ENCODE measurements around the gene HPS1.

Gene HPS1

GRCh38 chr10:98373260-98374040, 73.3 kb downstream of the HPS1 start:
- no peak for TF ChIP-seq NFIC (IDR thresholded peaks at IDR 0.05)
- no peak for TF ChIP-seq ZBTB7A (IDR thresholded peaks at IDR 0.05; ENCODE audit: low read depth)
- TF ChIP-seq, protein P1, sequence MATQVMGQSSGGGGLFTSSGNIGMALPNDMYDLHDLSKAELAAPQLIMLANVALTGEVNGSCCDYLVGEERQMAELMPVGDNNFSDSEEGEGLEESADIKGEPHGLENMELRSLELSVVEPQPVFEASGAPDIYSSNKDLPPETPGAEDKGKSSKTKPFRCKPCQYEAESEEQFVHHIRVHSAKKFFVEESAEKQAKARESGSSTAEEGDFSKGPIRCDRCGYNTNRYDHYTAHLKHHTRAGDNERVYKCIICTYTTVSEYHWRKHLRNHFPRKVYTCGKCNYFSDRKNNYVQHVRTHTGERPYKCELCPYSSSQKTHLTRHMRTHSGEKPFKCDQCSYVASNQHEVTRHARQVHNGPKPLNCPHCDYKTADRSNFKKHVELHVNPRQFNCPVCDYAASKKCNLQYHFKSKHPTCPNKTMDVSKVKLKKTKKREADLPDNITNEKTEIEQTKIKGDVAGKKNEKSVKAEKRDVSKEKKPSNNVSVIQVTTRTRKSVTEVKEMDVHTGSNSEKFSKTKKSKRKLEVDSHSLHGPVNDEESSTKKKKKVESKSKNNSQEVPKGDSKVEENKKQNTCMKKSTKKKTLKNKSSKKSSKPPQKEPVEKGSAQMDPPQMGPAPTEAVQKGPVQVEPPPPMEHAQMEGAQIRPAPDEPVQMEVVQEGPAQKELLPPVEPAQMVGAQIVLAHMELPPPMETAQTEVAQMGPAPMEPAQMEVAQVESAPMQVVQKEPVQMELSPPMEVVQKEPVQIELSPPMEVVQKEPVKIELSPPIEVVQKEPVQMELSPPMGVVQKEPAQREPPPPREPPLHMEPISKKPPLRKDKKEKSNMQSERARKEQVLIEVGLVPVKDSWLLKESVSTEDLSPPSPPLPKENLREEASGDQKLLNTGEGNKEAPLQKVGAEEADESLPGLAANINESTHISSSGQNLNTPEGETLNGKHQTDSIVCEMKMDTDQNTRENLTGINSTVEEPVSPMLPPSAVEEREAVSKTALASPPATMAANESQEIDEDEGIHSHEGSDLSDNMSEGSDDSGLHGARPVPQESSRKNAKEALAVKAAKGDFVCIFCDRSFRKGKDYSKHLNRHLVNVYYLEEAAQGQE (IDR thresholded peaks at IDR 0.05; ENCODE audit: low read depth) = no peak
- no peak for TF ChIP-seq MAX (IDR thresholded peaks at IDR 0.05)
- no peak for TF ChIP-seq EP300 (IDR thresholded peaks at IDR 0.05; ENCODE audit: borderline replicate concordance)
- TF ChIP-seq YY1 (IDR thresholded peaks at IDR 0.05; ENCODE audit: low read depth) = no peak
- no peak for TF ChIP-seq CEBPB (IDR thresholded peaks at IDR 0.05)
- TF ChIP-seq TEAD4 (IDR thresholded peaks at IDR 0.05) = no peak

DNA sequence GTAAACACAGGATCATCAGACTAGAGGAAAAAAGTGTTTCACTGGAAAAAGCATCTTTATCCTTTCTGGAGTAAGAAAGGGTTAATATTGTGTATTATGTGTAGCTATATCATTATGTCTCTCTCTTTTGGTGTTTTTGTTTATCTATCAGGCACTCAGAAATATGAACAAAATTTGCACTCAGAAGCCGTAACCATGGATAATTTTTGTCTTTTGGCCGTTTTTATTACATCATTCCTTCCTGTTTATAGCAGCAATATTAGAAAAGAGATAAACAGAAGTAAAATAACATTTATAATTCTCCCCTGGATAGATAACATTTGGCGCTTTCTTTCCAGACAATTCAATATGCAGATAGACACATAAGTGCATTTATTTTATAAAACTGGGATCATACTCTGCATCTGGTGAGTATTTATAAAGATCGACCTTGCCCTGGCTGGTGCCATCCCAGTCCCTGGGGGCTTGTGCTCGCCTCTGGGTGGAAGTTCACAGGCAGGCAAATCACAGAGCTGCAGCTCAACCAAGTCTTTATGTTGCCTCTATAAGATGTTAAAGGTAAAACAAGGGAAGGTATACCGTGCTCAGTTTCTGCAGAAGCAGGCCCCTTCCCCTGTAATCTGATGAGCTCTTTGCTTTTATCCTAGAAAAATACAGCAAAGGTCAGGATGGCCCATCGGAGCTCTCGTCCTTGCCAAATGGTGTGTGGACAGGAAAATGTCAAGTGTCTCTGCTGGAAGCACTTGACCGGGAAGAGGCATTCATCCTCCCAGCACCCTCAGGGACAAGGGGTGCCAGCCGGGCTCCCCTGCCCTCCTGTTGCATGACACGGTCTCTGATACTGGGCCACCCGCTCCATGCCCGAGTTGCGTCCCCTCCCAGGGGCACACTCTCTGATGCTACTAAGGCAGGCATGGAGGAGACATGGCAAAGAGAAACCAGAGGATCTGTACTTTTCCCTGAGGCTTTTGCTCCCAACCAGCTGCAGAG, 75.6 kb downstream of the HPS1 start:
- no peak for TF ChIP-seq TEAD4 (IDR thresholded peaks at IDR 0.05)
- TF ChIP-seq MAX (IDR thresholded peaks at IDR 0.05) = no peak
- TF ChIP-seq CREB1 (IDR thresholded peaks at IDR 0.05; ENCODE audit: low read depth) = no peak
- TF ChIP-seq TCF12 (IDR thresholded peaks at IDR 0.05; ENCODE audit: low read depth) = no peak
- TF ChIP-seq FOXM1 (IDR thresholded peaks at IDR 0.05; ENCODE audit: borderline replicate concordance, low read depth) = no peak
- TF ChIP-seq RAD21 (IDR thresholded peaks at IDR 0.05; ENCODE audit: low read depth) = no peak
- no peak for TF ChIP-seq ZBTB7A (IDR thresholded peaks at IDR 0.05; ENCODE audit: low read depth)
- no peak for TF ChIP-seq NFIC (IDR thresholded peaks at IDR 0.05)
- TF ChIP-seq, protein P1 (IDR thresholded peaks at IDR 0.05; ENCODE audit: low read depth) = no peak
- no peak for TF ChIP-seq YY1 (IDR thresholded peaks at IDR 0.05; ENCODE audit: low read depth)
- no peak for TF ChIP-seq CEBPB (IDR thresholded peaks at IDR 0.05)
- TF ChIP-seq EGR1 (IDR thresholded peaks at IDR 0.05) = no peak
- TF ChIP-seq, protein P2, sequence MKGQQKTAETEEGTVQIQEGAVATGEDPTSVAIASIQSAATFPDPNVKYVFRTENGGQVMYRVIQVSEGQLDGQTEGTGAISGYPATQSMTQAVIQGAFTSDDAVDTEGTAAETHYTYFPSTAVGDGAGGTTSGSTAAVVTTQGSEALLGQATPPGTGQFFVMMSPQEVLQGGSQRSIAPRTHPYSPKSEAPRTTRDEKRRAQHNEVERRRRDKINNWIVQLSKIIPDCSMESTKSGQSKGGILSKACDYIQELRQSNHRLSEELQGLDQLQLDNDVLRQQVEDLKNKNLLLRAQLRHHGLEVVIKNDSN (IDR thresholded peaks at IDR 0.05) = no peak
- no peak for TF ChIP-seq TAF1 (IDR thresholded peaks at IDR 0.05; ENCODE audit: low read depth)
- no peak for TF ChIP-seq EP300 (IDR thresholded peaks at IDR 0.05; ENCODE audit: borderline replicate concordance)

- TF ChIP-seq CREB1 (IDR thresholded peaks at IDR 0.05; ENCODE audit: low read depth) = no peak
- TF ChIP-seq CEBPB (IDR thresholded peaks at IDR 0.05) = no peak
- TF ChIP-seq TCF12 (IDR thresholded peaks at IDR 0.05; ENCODE audit: low read depth) = no peak
- TF ChIP-seq YY1 (IDR thresholded peaks at IDR 0.05; ENCODE audit: low read depth) = no peak
- no peak for TF ChIP-seq MAX (IDR thresholded peaks at IDR 0.05)
- TF ChIP-seq EP300 (IDR thresholded peaks at IDR 0.05; ENCODE audit: borderline replicate concordance) = no peak
- TF ChIP-seq, protein P2 (IDR thresholded peaks at IDR 0.05) = no peak
- TF ChIP-seq, protein P1 (IDR thresholded peaks at IDR 0.05; ENCODE audit: low read depth) = no peak
- no peak for TF ChIP-seq EGR1 (IDR thresholded peaks at IDR 0.05)
- TF ChIP-seq NFIC (IDR thresholded peaks at IDR 0.05) = no peak
- TF ChIP-seq TEAD4 (IDR thresholded peaks at IDR 0.05) = no peak
- TF ChIP-seq ZBTB7A (IDR thresholded peaks at IDR 0.05; ENCODE audit: low read depth) = no peak
- TF ChIP-seq RAD21 (IDR thresholded peaks at IDR 0.05; ENCODE audit: low read depth) = no peak
- TF ChIP-seq FOXM1 (IDR thresholded peaks at IDR 0.05; ENCODE audit: borderline replicate concordance, low read depth) = no peak
- no peak for TF ChIP-seq TAF1 (IDR thresholded peaks at IDR 0.05; ENCODE audit: low read depth)
Measured at GRCh38 chr10:98369801-98370200, 76.9 kb downstream of the HPS1 start.
